HepG2 (cell line): ENCODE data around the gene PRKN. TPM values are rescaled to one million over a fixed set of nuclear protein-coding genes. Genes with fewer than 3 reads are reported as not detected.

Experiments
- CREM ChIP-seq, 2 experiments: sonication (generic) in 1 of 2; formaldehyde crosslinking in 1 of 2; IDR thresholded peaks; 2 replicates each; pipeline versions ENCODE4 v1.4.0 to v1.6.1; 2016 to 2020; ENCODE audit warnings: antibody characterized with exemption in 1 of 2, mild to moderate bottlenecking in 1 of 2, missing genetic modification reagents in 1 of 2
- E2F5 ChIP-seq: sonication (generic); formaldehyde crosslinking; conservative IDR thresholded peaks from 2 replicates; pipeline ENCODE4 v1.4.0; 2020; ENCODE audit warnings: missing genetic modification reagents
- GTF2F1 ChIP-seq: fragments of 150-350 bp; IDR thresholded peaks from 2 replicates; pipeline ENCODE4 v1.6.1; 2014; ENCODE audit warnings: low read length
- KDM4B ChIP-seq: sonication (generic); formaldehyde crosslinking; IDR thresholded peaks from 2 replicates; pipeline ENCODE4 v1.4.0; 2020; ENCODE audit warnings: missing genetic modification reagents
- SYNCRIP ChIP-seq: fragments of 200-400 bp; formaldehyde crosslinking; IDR thresholded peaks from 2 replicates; pipeline ENCODE4 v1.6.1; 2018; ENCODE audit warnings: mild to moderate bottlenecking, low read depth, low read length; ENCODE audit not compliant: insufficient read depth
- TEAD3 ChIP-seq: optimal IDR thresholded peaks from 2 replicates; pipeline ENCODE3; 2016; ENCODE audit warnings: borderline replicate concordance
- ZFP90 ChIP-seq: sonication (generic); formaldehyde crosslinking; IDR thresholded peaks from 2 replicates; pipeline ENCODE4 v1.8.0; 2022; ENCODE audit warnings: missing genetic modification reagents, mild to moderate bottlenecking, inconsistent platforms, borderline replicate concordance
- ZNF644 ChIP-seq: IDR thresholded peaks from 2 replicates; pipeline ENCODE4 v1.6.1; 2016; ENCODE audit warnings: low read depth
- polyA plus RNA-seq, 8 experiments: library from polyadenylated mRNA; depleted of rRNA in 3 of 8; stranded (reverse) in 7 of 8; unstranded in 1 of 8; fragments of >200 nt; fragmentation: Illumina TruSeq in 4 of 8; extraction: Trizol in 4 of 8; gene quantifications; 2 replicates each; pipeline versions ENCODE4 v1.2.1 to v1.2.3, GENCODE V29; 2011 to 2016; ENCODE audit warnings: low read depth in 4 of 8, missing spikeins in 1 of 8, mixed read lengths in 1 of 8; ENCODE audit not compliant: insufficient read depth in 1 of 8
- total RNA-seq, 5 experiments: library from RNA; depleted of rRNA; stranded (reverse); fragments of >200 nt; fragmentation: Illumina TruSeq; extraction: Trizol; gene quantifications; 2 replicates each; pipeline ENCODE4 v1.2.3, GENCODE V29; 2016; ENCODE audit warnings: low read depth in 1 of 5
- TF ChIP-seq, protein P1 (sequence below): sonication (generic); formaldehyde crosslinking; IDR thresholded peaks from 2 replicates; pipeline ENCODE4 v1.8.0; 2022; ENCODE audit warnings: mild to moderate bottlenecking, missing genetic modification reagents; ENCODE audit not compliant: insufficient replicate concordance
- TF ChIP-seq, protein P2 (sequence below): sonication (generic); formaldehyde crosslinking; conservative IDR thresholded peaks from 2 replicates; pipeline ENCODE4 v1.8.0; 2022; ENCODE audit warnings: mild to moderate bottlenecking, moderate library complexity, missing genetic modification reagents

Gene PRKN
- total and polyA plus RNA-seq, 2 of the 13 experiments (the other 11 are each of a cell fraction or from before 2014, with no cell fraction given), result 0.31 to 0.44 TPM

- TF ChIP-seq CREM (IDR thresholded peaks at IDR 0.05) (no peak), CREM (CRISPR knock-in tag; IDR thresholded peaks at IDR 0.05) (no peak), GTF2F1 (no peak), KDM4B (CRISPR knock-in tag) (no peak), SYNCRIP (no peak), E2F5 (no peak), ZFP90 (CRISPR knock-in tag) (no peak), TEAD3 (CRISPR knock-in tag) (no peak), ZNF644 (CRISPR knock-in tag) (no peak)
- TF ChIP-seq, protein P1, sequence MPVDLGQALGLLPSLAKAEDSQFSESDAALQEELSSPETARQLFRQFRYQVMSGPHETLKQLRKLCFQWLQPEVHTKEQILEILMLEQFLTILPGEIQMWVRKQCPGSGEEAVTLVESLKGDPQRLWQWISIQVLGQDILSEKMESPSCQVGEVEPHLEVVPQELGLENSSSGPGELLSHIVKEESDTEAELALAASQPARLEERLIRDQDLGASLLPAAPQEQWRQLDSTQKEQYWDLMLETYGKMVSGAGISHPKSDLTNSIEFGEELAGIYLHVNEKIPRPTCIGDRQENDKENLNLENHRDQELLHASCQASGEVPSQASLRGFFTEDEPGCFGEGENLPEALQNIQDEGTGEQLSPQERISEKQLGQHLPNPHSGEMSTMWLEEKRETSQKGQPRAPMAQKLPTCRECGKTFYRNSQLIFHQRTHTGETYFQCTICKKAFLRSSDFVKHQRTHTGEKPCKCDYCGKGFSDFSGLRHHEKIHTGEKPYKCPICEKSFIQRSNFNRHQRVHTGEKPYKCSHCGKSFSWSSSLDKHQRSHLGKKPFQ (CRISPR knock-in tag), result no peak
- TF ChIP-seq, protein P2, sequence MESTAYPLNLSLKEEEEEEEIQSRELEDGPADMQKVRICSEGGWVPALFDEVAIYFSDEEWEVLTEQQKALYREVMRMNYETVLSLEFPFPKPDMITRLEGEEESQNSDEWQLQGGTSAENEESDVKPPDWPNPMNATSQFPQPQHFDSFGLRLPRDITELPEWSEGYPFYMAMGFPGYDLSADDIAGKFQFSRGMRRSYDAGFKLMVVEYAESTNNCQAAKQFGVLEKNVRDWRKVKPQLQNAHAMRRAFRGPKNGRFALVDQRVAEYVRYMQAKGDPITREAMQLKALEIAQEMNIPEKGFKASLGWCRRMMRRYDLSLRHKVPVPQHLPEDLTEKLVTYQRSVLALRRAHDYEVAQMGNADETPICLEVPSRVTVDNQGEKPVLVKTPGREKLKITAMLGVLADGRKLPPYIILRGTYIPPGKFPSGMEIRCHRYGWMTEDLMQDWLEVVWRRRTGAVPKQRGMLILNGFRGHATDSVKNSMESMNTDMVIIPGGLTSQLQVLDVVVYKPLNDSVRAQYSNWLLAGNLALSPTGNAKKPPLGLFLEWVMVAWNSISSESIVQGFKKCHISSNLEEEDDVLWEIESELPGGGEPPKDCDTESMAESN (CRISPR knock-in tag), result no peak
These were observed 484.7 kb downstream of the PRKN start (continued) for GRCh38 chr6:162242915-162243314.
